Ramos (cell line): ENCODE results near the gene RELL2.

Source experiments
- in situ Hi-C: fragments of 300-500 bp; cut with MboI; formaldehyde crosslinking; loops from one replicate; pipeline ENCODE4 v1.14.3; 2022; ENCODE audit warnings: low sequenced_read_pairs; ENCODE audit not compliant: unreplicated experiment

RELL2 gene

GRCh38 chr5:141672841-141673813, 36.3 kb downstream of the RELL2 start:
- in situ Hi-C loops, result no loop called here

- in situ Hi-C loops, result no loop called here
These were observed 38.0 kb downstream of the RELL2 start for GRCh38 chr5:141674747-141675146.

GRCh38 chr5:141675672-141676071, 38.9 kb downstream of the RELL2 start:
- in situ Hi-C loops, result no loop called here

- in situ Hi-C loops, result no loop called here
These were observed 40.6 kb downstream of the RELL2 start for GRCh38 chr5:141677415-141677814.

- in situ Hi-C loops, result no loop called here
These were observed 43.4 kb downstream of the RELL2 start for GRCh38 chr5:141680178-141680577.

GRCh38 chr5:141680751-141681201, 44.0 kb downstream of the RELL2 start:
- in situ Hi-C loops, result no loop called here

- in situ Hi-C loops, result no loop called here
These were observed 44.5 kb downstream of the RELL2 start for GRCh38 chr5:141681295-141681694.

- in situ Hi-C loops, result no loop called here
These were observed 45.2 kb downstream of the RELL2 start, which contains the start of gene ARAP3 for GRCh38 chr5:141681695-141682641. TSS of gene ARAP3 (minus strand) at chr5:141682230. CDS start at chr5:141680486, 1,744 bp downstream.

- in situ Hi-C loops, result no loop called here
These were observed 46.9 kb downstream of the RELL2 start for GRCh38 chr5:141683596-141684141.

GRCh38 chr5:141685591-141685990, 48.8 kb downstream of the RELL2 start:
- in situ Hi-C loops, result no loop called here

- in situ Hi-C loops, result no loop called here
These were observed 50.0 kb downstream of the RELL2 start for GRCh38 chr5:141686648-141687416.
